ENCODE results near the gene AMBRA1.

Gene AMBRA1

DNA sequence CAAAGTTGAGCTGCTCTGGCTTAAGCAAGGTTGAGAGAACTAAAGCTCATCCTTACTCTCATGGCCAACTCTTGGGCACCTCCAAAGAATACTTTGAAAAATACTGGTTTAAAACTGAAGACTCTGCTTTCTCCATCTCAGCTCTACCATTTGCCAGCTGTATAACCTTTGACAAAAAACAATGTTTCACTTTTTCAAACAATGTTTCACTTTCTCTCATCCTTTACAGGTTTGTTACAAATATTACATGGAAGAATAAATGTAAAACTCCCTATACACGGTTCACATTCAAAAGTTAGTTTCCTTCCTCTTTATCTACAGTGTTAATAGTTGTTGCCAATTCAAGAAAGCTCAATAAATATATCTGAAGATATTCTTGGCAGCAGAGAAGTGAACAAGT lies 19.2 kb downstream of the AMBRA1 start:
- no peak for DNase-seq (ENCODE audit: low read depth)

DNA sequence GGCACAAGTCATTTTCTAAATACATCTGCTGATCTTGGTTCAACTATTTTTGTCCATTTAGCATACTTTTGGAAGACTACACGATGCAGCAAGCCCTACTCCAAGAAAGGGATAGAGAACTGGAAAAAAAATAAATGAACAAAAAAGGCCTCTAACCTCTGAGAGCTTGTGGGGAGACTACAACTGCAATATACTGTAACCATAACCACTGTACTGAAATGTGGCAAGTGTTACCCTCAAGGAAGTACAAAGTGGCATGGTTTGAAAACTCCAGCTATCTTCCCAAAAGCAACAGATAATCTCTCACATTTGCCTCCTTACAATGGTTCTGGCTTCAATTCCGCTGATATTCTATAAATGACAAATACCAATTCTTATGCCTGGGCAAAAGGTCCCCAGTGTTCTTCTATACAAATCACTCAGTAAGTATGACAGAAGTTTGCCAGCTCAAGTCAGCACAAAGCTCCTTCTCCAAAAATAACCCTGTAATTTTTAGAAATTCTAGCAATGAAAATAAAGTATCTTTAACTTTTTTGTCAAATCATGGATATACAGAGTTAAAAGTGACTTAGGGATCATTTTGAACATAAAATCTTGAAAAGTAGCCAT lies 22.9 kb downstream of the AMBRA1 start:
- DNase-seq (ENCODE audit: low read depth): no peak

DNA sequence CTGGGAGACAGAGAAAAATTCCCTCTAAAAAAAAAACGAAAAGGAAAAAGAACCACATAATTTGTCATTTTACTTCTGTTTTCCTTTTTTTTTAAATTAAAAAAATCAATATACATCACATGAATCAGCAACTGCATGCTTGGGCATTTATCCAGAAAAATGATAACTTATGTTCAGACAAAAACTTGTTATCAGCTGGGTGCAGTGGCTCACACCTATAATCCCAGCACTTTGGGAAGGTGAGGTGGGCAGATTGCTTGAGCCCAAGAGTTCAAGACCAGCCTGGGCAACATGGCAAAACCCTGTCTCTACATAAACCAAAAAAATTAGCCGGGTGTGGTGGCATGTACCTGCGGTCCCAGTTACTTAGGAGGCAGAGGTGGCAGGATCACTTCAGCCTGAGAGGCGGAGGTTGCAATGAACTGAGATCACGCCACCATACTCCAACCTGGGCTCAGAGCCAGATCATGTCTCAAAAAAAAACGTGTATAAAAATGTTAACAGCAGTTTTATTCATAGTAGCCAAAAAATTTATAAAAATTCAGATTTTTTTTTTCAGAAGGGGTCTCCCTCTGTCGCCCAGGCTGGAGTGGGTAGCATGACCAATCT lies 28.5 kb downstream of the AMBRA1 start:
- no peak for DNase-seq (ENCODE audit: low read depth)

DNA sequence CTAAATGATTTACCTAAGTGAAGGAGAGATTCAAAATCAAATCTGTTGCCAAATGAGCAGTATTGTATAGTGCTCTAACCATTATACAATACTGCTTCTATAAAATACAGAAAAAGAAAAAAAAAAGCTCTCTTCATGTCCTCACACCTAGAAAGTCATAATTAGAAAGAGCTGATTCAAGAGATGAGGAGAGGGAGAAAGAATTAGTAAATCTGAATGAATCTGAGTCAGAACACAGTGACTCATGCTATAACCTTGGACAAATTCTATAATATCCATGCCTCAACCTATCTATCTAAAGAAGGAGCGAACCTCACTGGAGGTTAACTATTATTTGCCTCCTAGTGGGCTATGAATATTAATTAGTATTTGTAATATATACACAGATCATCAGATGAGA lies 29.4 kb downstream of the AMBRA1 start:
- DNase-seq (ENCODE audit: low read depth): no peak

DNA sequence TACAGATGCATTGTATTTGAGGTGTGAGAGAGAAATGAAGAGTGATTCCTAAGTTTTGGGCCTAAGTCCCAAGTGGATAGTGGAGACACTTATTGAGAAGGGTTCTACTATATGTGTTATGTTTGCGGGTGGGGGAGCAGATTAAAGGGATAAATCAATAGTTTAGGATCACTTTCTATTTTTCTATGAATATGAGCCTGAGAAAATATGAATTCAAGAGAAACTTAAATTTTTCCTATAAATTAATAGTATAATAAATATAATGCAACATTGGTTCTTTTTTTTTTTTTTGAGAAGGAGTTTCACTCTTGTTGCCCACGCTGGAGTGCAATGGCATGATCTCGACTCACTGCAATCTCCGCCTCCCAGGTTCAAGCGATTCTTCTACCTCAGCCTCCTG lies 31.3 kb downstream of the AMBRA1 start:
- no peak for DNase-seq (ENCODE audit: low read depth)

- no peak for DNase-seq (ENCODE audit: low read depth)
These were observed 33.4 kb downstream of the AMBRA1 start for GRCh38 chr11:46560300-46560991.

- DNase-seq (ENCODE audit: low read depth): no peak
These were observed 34.0 kb downstream of the AMBRA1 start for GRCh38 chr11:46559815-46560214.

DNA sequence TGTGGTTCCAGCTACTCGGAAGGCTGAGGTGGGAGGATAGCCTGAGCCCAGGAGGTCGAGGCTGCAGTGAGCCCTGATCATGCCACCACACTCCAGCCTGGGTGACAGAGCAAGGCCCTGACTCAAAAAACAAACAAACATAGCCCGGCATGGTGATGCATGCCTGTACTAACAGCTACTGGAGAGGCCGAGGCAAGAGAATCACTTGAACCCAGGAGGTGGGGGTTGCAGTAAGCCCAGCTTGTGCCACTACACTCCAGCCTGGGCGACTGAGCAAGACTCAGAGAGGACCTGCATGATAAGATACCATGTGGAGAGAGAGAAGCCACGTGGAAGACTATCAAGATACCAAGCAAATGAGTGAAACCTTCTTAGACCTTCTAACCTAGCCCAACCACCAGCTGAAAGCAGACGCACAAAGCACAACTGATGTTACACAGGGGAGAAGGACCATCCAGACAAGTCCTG lies 36.1 kb downstream of the AMBRA1 start:
- DNase-seq (ENCODE audit: low read depth): no peak

DNA sequence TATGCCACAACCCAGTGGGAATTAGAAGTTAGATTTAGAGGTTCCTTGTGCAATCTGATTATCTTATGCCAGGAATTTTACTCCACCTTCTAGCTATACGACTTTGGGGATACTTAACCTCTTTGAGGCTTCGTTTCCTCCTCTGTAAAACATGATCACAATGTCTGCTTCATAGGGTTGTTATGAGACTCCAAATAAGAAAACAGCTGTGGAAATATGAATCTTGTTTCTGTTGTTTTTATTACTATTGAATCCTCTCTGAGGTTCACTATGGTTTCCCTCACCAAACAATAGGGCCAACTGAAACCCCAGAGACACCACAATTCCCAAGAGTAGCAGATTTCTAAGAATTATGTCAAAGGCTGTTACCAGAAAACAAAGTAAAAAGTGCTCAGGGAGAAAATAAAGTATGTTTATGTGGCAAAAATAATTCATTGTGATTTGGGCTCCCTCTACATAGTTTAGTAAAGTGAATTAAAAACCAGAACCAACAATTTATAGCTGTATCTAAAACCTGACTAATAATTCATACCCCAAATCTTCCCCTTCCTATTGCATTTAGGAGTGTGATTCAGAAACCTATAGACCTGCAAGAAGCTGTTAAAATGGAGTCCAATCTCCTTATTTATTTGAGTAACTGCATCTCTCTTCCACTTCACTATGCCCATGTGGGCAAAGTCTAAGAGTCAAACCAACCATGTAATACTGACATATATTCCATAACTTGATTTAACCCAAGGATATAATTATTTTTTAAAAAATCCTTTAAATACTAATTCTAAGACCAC lies 38.4 kb downstream of the AMBRA1 start:
- DNase-seq (ENCODE audit: low read depth): no peak

- DNase-seq (ENCODE audit: low read depth): no peak
These were observed 39.3 kb downstream of the AMBRA1 start for GRCh38 chr11:46554213-46555147.

- DNase-seq (ENCODE audit: low read depth): no peak
These were observed 40.0 kb downstream of the AMBRA1 start for GRCh38 chr11:46553814-46554212.

DNA sequence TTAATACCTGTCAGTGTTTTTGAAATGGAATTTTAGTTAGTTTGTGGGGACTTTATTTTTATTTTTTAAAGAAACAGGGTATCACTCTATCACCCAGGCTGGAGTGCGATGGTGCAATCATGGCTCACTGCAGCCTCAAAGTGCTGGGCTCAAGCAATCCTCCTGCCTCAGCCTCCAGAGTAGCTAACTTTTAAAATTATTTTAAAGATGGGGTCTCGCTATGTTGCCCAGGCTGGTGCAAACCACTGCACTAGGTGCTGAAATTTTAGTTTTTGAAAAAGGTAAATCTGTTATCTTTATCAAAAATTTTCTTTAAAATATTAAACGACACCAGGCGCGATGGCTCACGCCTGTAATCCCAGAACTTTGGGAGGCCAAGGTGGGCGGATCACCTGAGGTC lies 42.6 kb downstream of the AMBRA1 start:
- DNase-seq (ENCODE audit: low read depth): no peak

DNA sequence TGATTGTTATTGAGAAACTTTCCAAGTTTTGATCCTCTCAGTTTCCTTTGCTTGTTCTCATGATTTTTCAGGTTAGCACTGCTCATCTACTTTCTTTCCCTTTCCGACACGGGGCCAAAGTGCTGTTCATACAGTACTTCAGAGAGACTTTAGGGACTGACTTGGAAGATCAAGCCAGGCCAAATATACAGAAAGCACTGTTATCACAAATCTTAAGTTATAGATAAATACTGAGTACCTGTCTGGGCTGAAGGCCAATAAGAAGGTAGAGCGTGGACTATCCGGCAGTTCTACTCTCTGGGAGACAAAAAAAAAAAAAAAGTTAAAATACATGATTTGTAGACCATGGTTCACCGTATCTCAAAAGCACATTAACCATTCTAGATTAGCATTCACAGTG lies 46.2 kb downstream of the AMBRA1 start:
- no peak for DNase-seq (ENCODE audit: low read depth)

DNA sequence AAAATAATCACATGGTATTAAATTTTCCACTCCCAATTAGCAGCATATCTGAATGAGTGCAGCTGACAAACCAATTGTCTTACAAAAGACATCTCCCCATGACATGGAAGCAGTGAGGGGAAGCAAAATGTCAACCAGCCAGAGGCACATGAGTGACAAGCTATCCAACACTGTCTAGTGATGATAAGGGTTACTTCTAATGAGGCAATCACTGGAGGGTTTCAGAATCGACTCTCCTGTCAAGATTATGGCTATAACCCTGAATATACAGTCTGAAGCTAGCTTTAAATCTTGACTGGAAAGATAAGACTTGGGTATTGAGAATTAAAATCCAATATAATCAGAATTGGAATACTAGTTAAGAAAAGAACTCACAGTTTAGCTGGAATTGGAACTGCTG lies 50.3 kb downstream of the AMBRA1 start:
- no peak for DNase-seq (ENCODE audit: low read depth)

GRCh38 chr11:46541593-46542371 lies 52.0 kb downstream of the AMBRA1 start:
- DNase-seq (ENCODE audit: low read depth): no peak

DNA sequence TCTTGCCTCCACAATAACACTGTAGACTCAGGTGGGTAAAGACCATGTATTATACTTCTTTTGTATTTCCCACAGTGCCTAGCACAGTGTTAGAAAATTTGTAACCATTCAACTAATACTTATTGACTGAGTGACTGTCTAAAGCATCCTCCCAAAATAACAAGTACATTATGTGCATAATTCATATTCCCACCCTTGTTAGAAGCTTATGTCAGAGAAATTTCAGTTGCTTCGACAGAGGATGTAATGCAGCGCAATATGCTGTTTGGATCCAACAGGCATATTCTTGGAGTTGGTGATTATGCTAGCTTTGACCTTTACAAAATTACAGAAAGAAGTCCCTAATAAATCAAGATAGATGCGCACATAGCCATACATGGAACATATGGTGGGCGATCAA lies 53.0 kb downstream of the AMBRA1 start:
- no peak for DNase-seq (ENCODE audit: low read depth)

DNA sequence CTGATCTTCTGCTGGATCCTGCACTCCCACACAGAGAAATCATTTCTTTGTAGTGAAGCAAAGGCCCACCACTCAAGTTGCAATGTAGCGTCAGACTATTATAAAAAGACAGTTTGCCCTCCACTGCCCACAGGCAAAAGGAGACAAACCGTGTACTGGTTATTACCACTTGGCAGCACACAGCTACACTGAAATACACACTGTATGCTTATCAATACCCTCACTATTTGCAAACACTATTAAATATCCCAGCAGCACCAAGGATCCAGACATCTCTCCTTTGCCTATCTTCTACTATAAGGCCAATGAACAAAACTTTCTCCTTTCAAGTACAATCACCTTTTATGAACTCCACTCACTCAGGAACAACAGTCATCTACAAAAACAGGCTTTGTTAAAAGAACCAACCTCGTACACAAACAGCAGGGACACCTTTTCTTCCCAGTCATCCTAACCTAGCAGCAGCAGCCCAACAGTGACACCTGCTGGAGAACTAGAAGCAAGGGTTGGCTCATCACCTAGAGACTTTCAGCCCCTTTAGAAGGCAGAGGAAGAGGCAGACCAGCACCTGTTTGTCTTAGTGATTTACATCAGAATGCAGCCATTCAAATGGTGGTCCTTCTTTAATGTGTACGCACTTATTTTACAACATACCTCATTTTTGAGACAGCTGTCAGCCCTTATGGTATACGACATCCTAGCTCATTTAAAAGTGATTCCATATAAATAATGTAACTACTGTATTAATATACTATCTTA lies 56.1 kb downstream of the AMBRA1 start:
- DNase-seq (ENCODE audit: low read depth): peak; percentile 38

DNA sequence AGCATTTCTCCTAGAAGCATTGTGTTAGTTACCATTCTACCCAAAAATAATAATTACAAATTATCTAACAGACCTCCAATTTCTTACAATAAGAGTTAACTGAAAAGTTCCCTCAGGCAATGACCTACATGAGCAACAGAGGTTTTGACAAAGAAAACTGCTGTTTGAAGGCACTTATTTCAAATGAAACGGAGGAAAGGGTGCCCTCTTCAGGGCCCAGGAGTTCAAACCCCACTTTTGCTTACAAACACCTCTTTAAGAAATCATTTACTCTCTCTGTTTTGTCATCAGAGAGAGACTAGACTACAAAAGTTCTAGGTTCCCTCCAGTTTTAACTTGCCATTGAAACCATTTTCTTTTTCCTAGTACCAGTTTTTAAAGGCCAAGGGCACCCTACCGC lies 56.7 kb downstream of the AMBRA1 start:
- no peak for DNase-seq (ENCODE audit: low read depth)

- no peak for DNase-seq (ENCODE audit: low read depth)
These were observed 58.1 kb downstream of the AMBRA1 start for GRCh38 chr11:46535688-46536087.

DNA sequence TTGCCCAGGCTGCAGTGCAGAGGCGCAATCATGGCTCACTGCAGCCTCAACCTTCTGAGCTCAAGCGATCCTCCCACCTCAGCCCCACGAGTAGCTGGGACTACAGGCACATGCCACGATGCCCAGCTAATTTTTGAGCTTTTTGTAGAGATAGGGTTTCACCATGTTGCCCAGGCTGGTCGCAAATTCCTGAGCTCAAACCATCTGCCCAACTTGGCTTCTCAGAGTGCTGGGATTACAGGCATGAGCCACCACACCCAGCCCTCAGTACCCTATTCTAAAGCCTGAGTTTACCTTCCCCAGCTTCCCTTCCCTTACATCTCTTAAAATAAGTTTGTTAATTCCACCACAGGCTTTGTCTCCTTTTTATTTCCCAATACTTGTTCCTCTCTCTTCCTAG lies 59.1 kb downstream of the AMBRA1 start:
- no peak for DNase-seq (ENCODE audit: low read depth)
